CD8-positive, alpha-beta memory T cell (primary cell): Measurements from ENCODE around the gene EIF4H. TPM values are rescaled to one million over a fixed set of nuclear protein-coding genes. Genes with fewer than 3 reads are reported as not detected.

Source experiments
- CTCF ChIA-PET: fragments of 350-600 bp; sonication (Branson Sonifier 250); formaldehyde crosslinking; loops from one replicate; lab custom pipeline; 2021; ENCODE audit warnings: antibody characterized with exemption; lab: Charles Lee
- POLR2A ChIA-PET: fragments of 350-600 bp; sonication (Branson Sonifier 250); formaldehyde crosslinking; loops from one replicate; lab custom pipeline; 2021; ENCODE audit warnings: antibody characterized with exemption; lab: Charles Lee
- DNase-seq, 5 donors: peaks; one replicate each; pipeline versions ENCODE4 v3.0.0 to v3.0.0-alpha.2; 2020 to 2022; ENCODE audit warnings: mixed read lengths in 1 of 5
- H3K27ac ChIP-seq: one replicate; pipeline ENCODE4 v1.7.0; 2013; ENCODE audit warnings: low read depth, mild to moderate bottlenecking, low read length, moderate library complexity
- H3K27me3 ChIP-seq: 2 replicates; pipeline ENCODE4 v1.7.0; 2013; ENCODE audit warnings: low read length, mild to moderate bottlenecking; ENCODE audit not compliant: insufficient read depth, poor library complexity, severe bottlenecking
- H3K36me3 ChIP-seq: 2 replicates; pipeline ENCODE4 v1.7.0; 2013; ENCODE audit warnings: mild to moderate bottlenecking, low read length, moderate library complexity; ENCODE audit not compliant: insufficient read depth
- H3K4me1 ChIP-seq: 2 replicates; pipeline ENCODE4 v1.7.0; 2013; ENCODE audit warnings: mild to moderate bottlenecking, low read length, moderate library complexity; ENCODE audit not compliant: insufficient read depth
- H3K4me3 ChIP-seq: 2 replicates; pipeline ENCODE4 v1.7.0; 2013; ENCODE audit warnings: mild to moderate bottlenecking, low read length
- H3K9me3 ChIP-seq: 2 replicates; pipeline ENCODE4 v1.7.0; 2013; ENCODE audit warnings: mild to moderate bottlenecking, low read length
- H3K27ac Mint-ChIP-seq, 8 donors: one replicate each; pipeline ENCODE4 v1.8.0; 2020 to 2021; ENCODE audit warnings: mixed read lengths in 8 of 8, mild to moderate bottlenecking in 6 of 8, inconsistent platforms in 3 of 8, moderate library complexity in 3 of 8
- H3K27me3 Mint-ChIP-seq, 2 donors: one replicate each; pipeline ENCODE4 v1.8.0; 2020 to 2021; ENCODE audit warnings: mixed read lengths in 2 of 2, mild to moderate bottlenecking in 1 of 2, moderate library complexity in 1 of 2
- H3K36me3 Mint-ChIP-seq, 3 donors: one replicate each; pipeline ENCODE4 v1.8.0; 2020 to 2021; ENCODE audit warnings: mixed read lengths in 3 of 3, inconsistent platforms in 1 of 3, mild to moderate bottlenecking in 1 of 3
- H3K4me1 Mint-ChIP-seq, 3 donors: one replicate each; pipeline ENCODE4 v1.8.0; 2020 to 2021; ENCODE audit warnings: mixed read lengths in 3 of 3, inconsistent platforms in 1 of 3, mild to moderate bottlenecking in 1 of 3
- H3K4me3 Mint-ChIP-seq, 7 donors: one replicate each; pipeline ENCODE4 v1.8.0; 2020 to 2021; ENCODE audit warnings: mixed read lengths in 7 of 7, mild to moderate bottlenecking in 6 of 7, moderate library complexity in 4 of 7, inconsistent platforms in 2 of 7
- H3K9me3 Mint-ChIP-seq, 5 donors: one replicate each; pipeline ENCODE4 v1.8.0; 2020 to 2022; ENCODE audit warnings: mixed read lengths in 5 of 5, mild to moderate bottlenecking in 3 of 5, moderate library complexity in 2 of 5, inconsistent platforms in 1 of 5
- polyA plus RNA-seq: library from polyadenylated mRNA; unstranded; fragments of 300-500 nt; fragmentation: Illumina TruSeq; gene quantifications from one replicate; pipeline ENCODE4 v1.2.3, GENCODE V29; 2021
- total RNA-seq, 2 experiments: library from RNA; stranded (reverse); gene quantifications; one replicate each; pipeline ENCODE4 v1.2.3, GENCODE V29; 2021

Gene EIF4H
- total and polyA plus RNA-seq, 3 experiments from 2014 or later: 207 to 349 (median 346) TPM

- no peaks in the 10 kb centered on the region for H3K9me3 Mint-ChIP-seq
- no peaks in the 10 kb centered on the region for H3K27me3 ChIP-seq
- peaks cover 0 to 2% (median 0%) of the 10 kb centered on the region in 3 donors for H3K4me1 Mint-ChIP-seq
- H3K27me3 Mint-ChIP-seq: no peaks in the 10 kb centered on the region
- H3K4me3 ChIP-seq: no peak overlapping the region
- peaks cover 3 to 71% (median 24%) of the 10 kb centered on the region in 3 donors for H3K36me3 Mint-ChIP-seq
- no peak for DNase-seq
- no peaks in the 10 kb centered on the region for H3K9me3 ChIP-seq
- peak overlapping the region in 1 of 8 donors; percentile 25 for H3K27ac Mint-ChIP-seq
- H3K4me1 ChIP-seq: no peaks in the 10 kb centered on the region
- POLR2A ChIA-PET: no interaction called here
- H3K27ac ChIP-seq: no peak overlapping the region
- CTCF ChIA-PET: no interaction called here
- no peak overlapping the region for H3K4me3 Mint-ChIP-seq
- H3K36me3 ChIP-seq: peaks cover 18% of the 10 kb centered on the region
Observed at GRCh38 chr7:74242122-74242443, 67.9 kb downstream of the EIF4H start.

- Histone ChIP-seq H3K9me3 (no peaks in the 10 kb centered on the region), H3K27ac (no peak overlapping the region), H3K4me1 (no peaks in the 10 kb centered on the region), H3K36me3 (peaks cover 24% of the 10 kb centered on the region), H3K4me3 (no peak overlapping the region), H3K27me3 (no peaks in the 10 kb centered on the region)
- H3K4me3 Mint-ChIP-seq: no peak overlapping the region
- no peak overlapping the region for H3K27ac Mint-ChIP-seq
- ChIA-PET POLR2A (no interaction called here), CTCF (no interaction called here)
- DNase-seq: no peak
- peaks cover 0 to 5% (median 4%) of the 10 kb centered on the region in 3 donors for H3K4me1 Mint-ChIP-seq
- H3K27me3 Mint-ChIP-seq: no peaks in the 10 kb centered on the region
- H3K36me3 Mint-ChIP-seq: peaks cover 0 to 72% (median 16%) of the 10 kb centered on the region in 3 donors
- no peaks in the 10 kb centered on the region for H3K9me3 Mint-ChIP-seq
Observed at GRCh38 chr7:74246497-74246896, 72.3 kb downstream of the EIF4H start.

Other genes starting within 250 kb of the EIF4H start
- gene ELN, start 146.2 kb upstream of the EIF4H start, total RNA-seq: not detected
- not detected for gene ELN, start 146.2 kb upstream of the EIF4H start, polyA plus RNA-seq
- gene LIMK1, start 90.6 kb upstream of the EIF4H start, total RNA-seq: 10 to 100 TPM; 23.1 to 23.6 TPM
- gene LIMK1, start 90.6 kb upstream of the EIF4H start, polyA plus RNA-seq: 10.1 TPM
- 1 to 10 TPM; 1.9 to 2.8 TPM for gene LAT2, start 35.6 kb downstream of the EIF4H start, total RNA-seq
- gene LAT2, start 35.6 kb downstream of the EIF4H start, polyA plus RNA-seq: 6.5 TPM
- gene RFC2, start 80.0 kb downstream of the EIF4H start, total RNA-seq: 10 to 100 TPM; 88.9 to 99.4 TPM
- gene RFC2, start 80.0 kb downstream of the EIF4H start, polyA plus RNA-seq: 24.8 TPM
- 1 to 10 TPM; 2.4 to 2.9 TPM for gene CLIP2, start 115.1 kb downstream of the EIF4H start, total RNA-seq
- 0.94 TPM for gene CLIP2, start 115.1 kb downstream of the EIF4H start, polyA plus RNA-seq